Nephron (organoid): Measurements from ENCODE around the gene DDB1.

Source experiments
- H3K27ac Mint-ChIP-seq, 3 experiments: 2 replicates each; pipeline ENCODE4 v1.8.0; 2020; ENCODE audit warnings: mixed read lengths in 3 of 3, mild to moderate bottlenecking in 2 of 3, moderate library complexity in 1 of 3
- H3K27me3 Mint-ChIP-seq: 2 replicates; pipeline ENCODE4 v1.8.0; 2021; ENCODE audit warnings: low read depth, mild to moderate bottlenecking, moderate library complexity, mixed read lengths
- H3K36me3 Mint-ChIP-seq: 2 replicates; pipeline ENCODE4 v1.8.0; 2020; ENCODE audit warnings: low read depth, mixed read lengths
- H3K4me1 Mint-ChIP-seq: 2 replicates; pipeline ENCODE4 v1.8.0; 2020; ENCODE audit warnings: mixed read lengths
- H3K4me3 Mint-ChIP-seq, 3 experiments: 2 replicates each; pipeline ENCODE4 v1.8.0; 2020; ENCODE audit warnings: mild to moderate bottlenecking in 3 of 3, mixed read lengths in 3 of 3, moderate library complexity in 2 of 3
- H3K9me3 Mint-ChIP-seq: 2 replicates; pipeline ENCODE4 v1.8.0; 2020; ENCODE audit warnings: mixed read lengths
- TF ChIP-seq, protein P1 (sequence below), 3 experiments: fragments of 200-600 bp; sonication (generic); IDR thresholded peaks; one replicate each; pipeline ENCODE4 v1.5.0; 2021; ENCODE audit warnings: antibody characterized with exemption in 3 of 3; ENCODE audit not compliant: unreplicated experiment in 3 of 3

The DDB1 gene

DNA sequence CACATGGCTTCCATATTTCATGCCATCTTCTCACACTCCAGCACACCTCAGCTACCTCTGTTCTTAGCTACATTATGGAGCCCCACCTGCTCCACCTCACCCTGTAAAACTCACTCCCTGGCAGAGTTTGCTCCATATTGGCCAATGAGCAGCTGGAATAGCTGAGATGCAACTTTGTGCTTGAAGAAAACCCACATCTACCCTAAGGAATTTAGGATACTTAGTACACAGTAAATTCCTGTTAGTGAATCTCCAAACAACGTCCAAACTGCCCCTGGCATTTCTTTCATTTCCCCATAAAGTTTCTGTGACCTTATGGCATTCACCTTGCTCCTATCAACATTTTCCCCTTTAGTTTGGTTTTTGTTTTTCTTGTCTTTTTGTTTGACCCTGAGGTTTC lies 35.6 kb downstream of the DDB1 start:
- peaks cover 15% of the 10 kb centered on the region for H3K27me3 Mint-ChIP-seq
- TF ChIP-seq, protein P1, sequence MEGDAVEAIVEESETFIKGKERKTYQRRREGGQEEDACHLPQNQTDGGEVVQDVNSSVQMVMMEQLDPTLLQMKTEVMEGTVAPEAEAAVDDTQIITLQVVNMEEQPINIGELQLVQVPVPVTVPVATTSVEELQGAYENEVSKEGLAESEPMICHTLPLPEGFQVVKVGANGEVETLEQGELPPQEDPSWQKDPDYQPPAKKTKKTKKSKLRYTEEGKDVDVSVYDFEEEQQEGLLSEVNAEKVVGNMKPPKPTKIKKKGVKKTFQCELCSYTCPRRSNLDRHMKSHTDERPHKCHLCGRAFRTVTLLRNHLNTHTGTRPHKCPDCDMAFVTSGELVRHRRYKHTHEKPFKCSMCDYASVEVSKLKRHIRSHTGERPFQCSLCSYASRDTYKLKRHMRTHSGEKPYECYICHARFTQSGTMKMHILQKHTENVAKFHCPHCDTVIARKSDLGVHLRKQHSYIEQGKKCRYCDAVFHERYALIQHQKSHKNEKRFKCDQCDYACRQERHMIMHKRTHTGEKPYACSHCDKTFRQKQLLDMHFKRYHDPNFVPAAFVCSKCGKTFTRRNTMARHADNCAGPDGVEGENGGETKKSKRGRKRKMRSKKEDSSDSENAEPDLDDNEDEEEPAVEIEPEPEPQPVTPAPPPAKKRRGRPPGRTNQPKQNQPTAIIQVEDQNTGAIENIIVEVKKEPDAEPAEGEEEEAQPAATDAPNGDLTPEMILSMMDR (IDR thresholded peaks at IDR 0.05; ENCODE audit: unreplicated experiment in 3 of 3) = no peak
- H3K27ac Mint-ChIP-seq = peak overlapping the region; percentile 67 to 93 (median 89)
- peak overlapping the region; percentile 43 to 70 (median 60) for H3K4me3 Mint-ChIP-seq
- no peaks in the 10 kb centered on the region for H3K9me3 Mint-ChIP-seq
- H3K36me3 Mint-ChIP-seq = peaks cover 52% of the 10 kb centered on the region
- H3K4me1 Mint-ChIP-seq = peaks cover 41% of the 10 kb centered on the region

DNA sequence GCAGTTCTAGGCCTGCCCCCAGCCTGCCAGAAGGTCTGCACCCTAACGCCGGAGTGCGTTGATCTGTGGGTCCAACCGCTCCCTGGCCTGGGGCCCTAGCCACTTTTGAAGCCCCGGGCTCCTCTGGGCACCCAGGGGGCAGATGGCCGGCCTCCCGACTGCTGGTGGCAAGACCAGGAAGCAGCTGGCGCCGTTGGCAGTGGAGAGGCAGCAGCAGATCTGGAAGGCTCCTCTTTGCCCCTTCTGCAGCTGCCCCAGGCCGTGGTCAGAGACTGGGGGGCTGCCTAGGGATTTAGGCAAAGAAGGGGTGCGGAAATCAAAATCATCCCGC lies 37.3 kb downstream of the DDB1 start:
- H3K27ac Mint-ChIP-seq = peak overlapping the region in 1 of 3 experiments; percentile 55
- H3K9me3 Mint-ChIP-seq = no peaks in the 10 kb centered on the region
- H3K27me3 Mint-ChIP-seq = peaks cover 24% of the 10 kb centered on the region
- peaks cover 34% of the 10 kb centered on the region for H3K36me3 Mint-ChIP-seq
- peak overlapping the region; percentile 32 to 88 (median 78) for H3K4me3 Mint-ChIP-seq
- TF ChIP-seq, protein P1 (IDR thresholded peaks at IDR 0.05; ENCODE audit: unreplicated experiment in 3 of 3) = no peak
- peaks cover 41% of the 10 kb centered on the region for H3K4me1 Mint-ChIP-seq

DNA sequence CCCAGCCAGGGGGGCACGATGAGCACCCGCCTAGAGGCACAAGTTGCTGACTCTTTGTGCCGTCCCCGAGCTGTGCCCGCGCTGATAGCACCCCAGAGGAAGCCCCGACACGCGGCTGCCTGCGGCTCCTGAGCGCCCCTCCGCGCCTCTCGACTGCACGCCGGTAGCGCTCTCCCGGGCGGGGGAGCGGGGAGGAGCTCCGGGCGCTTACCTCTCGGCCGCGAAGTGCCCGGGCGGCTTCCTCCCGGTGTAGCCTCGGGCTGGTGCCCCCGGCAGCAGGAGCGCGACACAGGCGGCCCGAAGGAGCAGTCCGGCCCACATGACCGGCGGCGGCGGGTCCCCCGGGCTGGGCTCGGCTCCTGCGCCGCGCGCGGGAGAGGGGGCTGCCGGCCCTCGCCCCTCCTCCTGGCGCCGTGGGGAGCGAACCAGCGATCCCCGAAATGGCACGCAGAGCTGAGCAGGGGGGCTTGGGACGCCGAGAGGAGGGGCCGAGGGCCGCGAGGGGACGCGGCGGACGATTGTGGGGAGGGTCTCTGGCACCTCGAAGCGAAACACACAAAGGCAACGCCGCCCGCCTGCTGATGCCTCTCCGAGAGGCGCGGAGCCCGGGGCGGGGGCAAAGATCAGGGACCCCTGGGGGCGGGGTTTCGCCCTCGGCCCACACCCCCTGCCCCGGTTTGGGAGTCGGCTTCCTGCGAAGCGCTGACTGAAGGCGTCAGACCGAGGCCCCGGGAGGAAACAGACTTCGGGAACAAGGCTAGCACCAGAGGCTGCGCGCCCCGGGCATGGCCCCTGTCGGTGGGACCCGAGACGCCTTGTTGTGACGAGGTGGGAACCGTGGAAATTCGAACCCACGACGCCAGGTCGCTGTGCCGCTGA lies 37.9 kb downstream of the DDB1 start, which contains the start of gene VWCE:
VWCE (minus strand) TSS at position 600 of the 879 bp plus-strand sequence; CDS start at position 321, 279 bp downstream.
- peaks cover 41% of the 10 kb centered on the region for H3K4me1 Mint-ChIP-seq
- H3K27me3 Mint-ChIP-seq = peaks cover 27% of the 10 kb centered on the region
- TF ChIP-seq, protein P1 (IDR thresholded peaks at IDR 0.05; ENCODE audit: unreplicated experiment in 3 of 3) = peak in 2 of 3 experiments; percentile 16 to 27
- peaks cover 29% of the 10 kb centered on the region for H3K36me3 Mint-ChIP-seq
- peak within 1 kb of the TSS; percentile 87 to 92 (median 90) for H3K4me3 Mint-ChIP-seq
- peak within 1 kb of the TSS in 2 of 3 experiments; percentile 42 to 55 for H3K27ac Mint-ChIP-seq
- H3K9me3 Mint-ChIP-seq = no peaks in the 10 kb centered on the region

DNA sequence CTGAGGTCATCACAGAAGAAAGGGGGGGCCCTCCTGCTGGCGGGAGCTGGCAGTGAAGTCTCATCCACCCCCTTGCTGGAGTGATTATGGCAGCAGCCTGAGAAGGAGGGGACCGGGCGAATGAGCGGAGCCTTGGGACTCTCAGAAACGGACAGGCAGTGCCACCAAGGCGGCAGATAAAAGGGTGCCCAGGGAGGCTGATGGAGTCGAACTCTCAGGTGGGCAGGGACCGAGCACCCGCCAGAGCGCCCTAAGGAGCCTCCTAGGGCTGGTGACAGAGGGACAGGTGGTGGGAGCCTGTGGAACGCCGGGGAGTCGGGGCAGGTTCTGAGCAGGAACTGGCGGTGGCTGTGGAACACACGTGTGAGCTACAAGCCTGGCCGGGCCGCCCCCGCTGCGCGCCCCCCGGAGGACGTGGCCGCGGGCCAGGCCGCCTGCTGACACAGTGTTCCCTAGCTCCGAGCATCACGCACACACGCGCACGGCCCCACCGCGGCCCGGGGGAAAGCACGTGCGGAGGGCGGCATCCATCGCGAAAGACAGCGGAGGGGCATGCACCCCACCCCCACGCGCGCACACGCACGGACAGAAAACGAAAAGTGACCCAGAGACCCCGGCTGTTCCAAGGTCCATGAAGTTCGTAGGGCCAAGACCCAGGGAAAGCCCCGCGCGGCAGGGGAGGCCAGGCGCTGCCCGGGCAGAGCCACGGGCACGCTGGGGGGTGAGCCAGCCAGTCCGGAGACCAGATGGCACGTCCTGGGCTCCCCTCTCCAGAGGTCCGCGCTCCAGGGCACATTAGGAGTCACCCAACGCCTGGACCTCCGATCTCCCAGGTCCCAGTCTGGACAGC lies 38.8 kb downstream of the DDB1 start:
- H3K36me3 Mint-ChIP-seq = peaks cover 22% of the 10 kb centered on the region
- H3K4me3 Mint-ChIP-seq = peak overlapping the region; percentile 87 to 92 (median 90)
- H3K4me1 Mint-ChIP-seq = peaks cover 34% of the 10 kb centered on the region
- H3K9me3 Mint-ChIP-seq = no peaks in the 10 kb centered on the region
- peak overlapping the region in 2 of 3 experiments; percentile 63 to 78 for H3K27ac Mint-ChIP-seq
- peaks cover 30% of the 10 kb centered on the region for H3K27me3 Mint-ChIP-seq
- TF ChIP-seq, protein P1 (IDR thresholded peaks at IDR 0.05; ENCODE audit: unreplicated experiment in 3 of 3) = no peak

DNA sequence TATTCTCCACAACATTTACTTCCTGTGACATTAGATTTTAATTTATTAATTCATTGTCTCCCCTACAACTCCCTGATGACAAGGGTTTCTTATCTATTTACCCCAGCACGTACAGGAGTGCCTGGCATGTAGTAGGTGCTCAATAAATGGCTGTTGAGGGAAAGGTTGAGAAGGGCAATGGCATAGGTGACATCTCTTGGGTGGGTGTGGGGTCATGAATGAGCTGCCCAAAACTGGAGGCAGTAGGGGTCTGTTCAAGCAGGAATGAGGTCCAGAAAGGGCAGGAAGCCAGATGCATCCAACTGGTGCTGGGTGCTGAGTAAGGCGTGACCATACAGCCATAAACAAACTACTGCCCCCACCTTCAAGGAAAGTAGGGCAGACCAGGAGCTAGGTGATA lies 40.5 kb downstream of the DDB1 start:
- TF ChIP-seq, protein P1 (IDR thresholded peaks at IDR 0.05; ENCODE audit: unreplicated experiment in 3 of 3) = no peak
- H3K27me3 Mint-ChIP-seq = peaks cover 30% of the 10 kb centered on the region
- H3K4me1 Mint-ChIP-seq = peaks cover 17% of the 10 kb centered on the region
- H3K36me3 Mint-ChIP-seq = peaks cover 12% of the 10 kb centered on the region
- no peak overlapping the region for H3K27ac Mint-ChIP-seq
- H3K4me3 Mint-ChIP-seq = peak overlapping the region; percentile 70 to 80 (median 76)
- no peaks in the 10 kb centered on the region for H3K9me3 Mint-ChIP-seq
